HG02840 (cell line): Measurements from ENCODE around the gene CA12.
"Not testable (repeated sequence)": the region's sequence is repeated elsewhere in the genome, so short reads cannot be mapped to it uniquely, and the experiment has no call there.

Experiments used
- ATAC-seq: cut with Tn5 transposase; IDR thresholded peaks from one replicate; pipeline ENCODE4 v1.9.1; 2021; ENCODE audit warnings: mild to moderate bottlenecking, moderate library complexity, moderate number of reproducible peaks; ENCODE audit not compliant: unreplicated experiment, low FRiP score

CA12 gene

DNA sequence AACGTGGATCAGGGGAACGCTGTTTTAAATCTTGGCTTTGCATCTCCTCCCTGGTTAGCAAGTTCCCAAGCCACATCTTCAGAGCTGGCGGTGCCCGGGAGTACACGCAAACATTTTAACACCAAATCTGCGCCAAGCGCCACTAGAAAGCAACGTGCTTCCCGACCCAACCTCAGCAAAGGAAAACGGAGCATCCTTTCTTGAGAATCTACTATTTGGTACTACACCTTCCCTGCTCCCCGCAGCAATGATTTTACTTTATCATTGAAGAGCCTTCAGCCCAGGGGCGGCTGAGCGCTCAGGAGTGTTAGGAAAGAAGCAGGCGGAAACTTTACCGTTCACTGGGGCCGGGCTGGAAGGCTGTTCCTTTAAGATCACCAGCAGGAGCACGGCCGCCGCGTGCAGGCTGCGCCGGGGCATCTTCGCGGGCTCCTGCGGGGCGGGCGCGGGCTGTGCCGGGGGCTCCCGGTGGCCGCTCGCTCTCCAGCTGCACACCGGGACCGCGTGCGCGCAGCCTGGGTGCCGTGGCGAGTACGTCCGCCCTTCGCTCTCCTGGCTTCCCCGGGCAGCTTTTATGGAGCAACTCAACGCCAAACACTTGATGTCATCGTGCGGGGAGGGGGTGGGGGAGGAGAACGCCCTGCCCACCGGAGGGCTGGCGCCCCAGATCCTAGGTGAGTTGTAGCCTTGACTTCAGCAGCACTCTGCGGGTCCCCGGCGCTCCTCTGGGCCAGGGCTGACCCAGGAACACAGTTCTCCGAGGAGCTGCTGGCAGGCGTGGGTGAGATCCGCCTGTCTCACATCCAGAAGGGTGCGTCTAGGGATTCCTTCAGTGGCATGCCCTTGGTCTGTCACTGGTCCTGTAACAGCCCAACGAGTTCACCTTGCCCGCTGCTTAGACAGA is at the start of gene CA12:
Gene CA12 (minus strand): TSS at position 546 of the 904 bp plus-strand sequence. CDS start 126 bp downstream, at position 420.
- ATAC-seq: no peak

DNA sequence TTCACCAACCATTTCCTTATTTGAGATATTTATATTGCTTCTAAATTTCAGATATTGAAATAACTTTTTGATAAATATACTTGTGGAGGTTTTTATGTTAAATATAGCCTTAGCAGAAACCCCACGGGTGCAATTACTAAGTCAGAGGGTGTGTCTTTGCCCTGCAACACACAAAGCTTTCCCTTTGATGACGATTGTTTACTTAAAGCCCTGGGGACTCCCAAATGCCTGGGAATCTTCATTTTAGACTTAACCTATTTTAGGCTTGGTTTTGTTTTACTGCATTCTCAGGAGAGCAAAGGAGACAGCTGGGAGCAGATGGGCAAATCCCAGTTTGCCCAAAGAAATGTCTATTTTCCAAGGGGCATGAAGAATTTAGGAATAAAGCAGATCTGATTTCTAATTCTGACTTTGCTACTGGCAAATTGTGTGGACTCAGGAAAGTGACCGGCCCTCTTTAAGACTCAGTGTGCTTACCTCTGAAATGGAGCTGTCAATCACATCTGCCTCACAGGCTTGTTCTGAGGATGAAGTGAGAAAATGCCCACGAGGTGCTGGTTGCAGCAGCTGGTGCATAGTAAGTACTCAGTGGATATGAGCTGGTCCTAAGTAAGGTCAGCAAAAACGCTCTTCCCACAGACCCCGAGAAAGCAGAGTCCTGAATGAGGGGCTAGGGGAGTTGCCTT is 49.3 kb upstream of the CA12 start:
- no peak for ATAC-seq

DNA sequence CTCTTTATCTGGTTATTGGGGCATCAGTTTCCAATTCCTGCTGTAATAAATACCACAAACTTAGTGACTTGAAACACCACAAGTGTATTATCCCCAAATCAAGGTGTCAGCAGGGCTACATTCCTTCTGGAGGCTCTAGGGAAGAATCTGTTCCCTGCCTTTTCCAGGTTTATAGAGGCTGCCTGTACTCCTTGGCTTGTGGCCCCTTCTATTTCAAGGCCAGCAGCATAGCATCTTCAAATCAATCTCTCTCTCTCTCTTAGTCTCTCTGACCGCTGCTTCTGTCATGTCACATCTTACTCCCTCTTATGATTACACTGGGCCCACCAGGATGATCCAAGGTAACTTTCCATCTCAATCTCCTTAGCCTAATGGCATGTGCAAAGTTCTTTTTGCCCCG is 44.9 kb upstream of the CA12 start:
- no peak for ATAC-seq

DNA sequence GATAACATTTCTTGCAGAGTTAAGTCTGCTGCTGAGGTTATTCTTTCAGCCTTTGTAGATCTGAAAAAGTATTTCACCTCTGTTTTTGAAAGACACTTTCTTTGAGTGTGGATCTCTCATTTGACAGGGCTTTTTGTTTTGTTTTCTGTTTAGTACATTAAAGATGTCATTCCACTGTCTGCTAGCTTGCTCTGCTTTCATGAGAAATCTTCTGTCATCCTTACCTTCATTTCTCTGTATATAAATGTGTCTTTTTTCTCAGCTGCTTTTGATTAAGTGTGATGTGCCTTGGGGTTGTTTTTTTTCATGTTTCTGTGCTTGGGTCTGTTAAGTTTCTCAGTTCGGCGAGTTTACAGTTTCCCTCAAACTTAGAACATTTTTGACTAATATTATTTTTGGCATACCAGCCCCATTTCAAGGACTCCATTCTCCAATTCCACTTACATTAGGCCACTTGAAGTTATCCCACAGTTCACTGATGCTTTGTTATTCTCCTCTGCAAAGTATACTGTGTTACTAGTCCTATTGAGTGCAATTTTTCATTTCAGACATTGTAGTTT is 43.9 kb upstream of the CA12 start:
- ATAC-seq: no peak

DNA sequence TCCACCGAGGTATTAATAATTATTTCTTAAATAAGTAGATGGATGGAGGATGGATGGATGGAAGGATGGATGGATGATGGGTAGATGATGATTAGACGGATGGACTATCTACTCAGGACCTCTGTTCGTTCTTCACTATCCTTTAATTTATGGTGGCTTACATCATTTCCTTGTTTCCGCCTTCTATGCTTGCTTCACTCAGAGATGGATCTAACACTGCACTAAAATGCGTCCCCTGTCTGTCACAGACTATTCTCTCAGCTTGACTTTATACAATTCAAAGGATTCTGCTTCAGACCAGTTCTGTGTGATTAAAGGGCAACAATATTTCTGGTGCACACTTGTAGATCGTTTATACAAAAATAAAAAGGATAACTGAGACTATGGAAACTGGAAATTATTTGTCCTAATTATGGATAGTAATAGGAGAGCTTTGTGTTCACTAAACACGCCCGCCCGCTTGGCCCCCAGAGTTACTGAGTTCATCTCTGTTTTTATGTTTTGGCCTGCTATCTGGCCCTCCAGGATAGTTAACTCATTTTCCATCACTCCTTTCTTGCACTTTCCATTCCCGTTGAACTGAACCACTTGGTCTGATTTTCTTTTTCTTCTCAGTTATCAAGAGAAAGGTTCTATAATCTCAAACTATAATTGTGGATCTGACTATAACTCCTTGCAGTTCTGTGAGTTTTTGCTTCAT is 41.4 kb upstream of the CA12 start:
- ATAC-seq: no peak

DNA sequence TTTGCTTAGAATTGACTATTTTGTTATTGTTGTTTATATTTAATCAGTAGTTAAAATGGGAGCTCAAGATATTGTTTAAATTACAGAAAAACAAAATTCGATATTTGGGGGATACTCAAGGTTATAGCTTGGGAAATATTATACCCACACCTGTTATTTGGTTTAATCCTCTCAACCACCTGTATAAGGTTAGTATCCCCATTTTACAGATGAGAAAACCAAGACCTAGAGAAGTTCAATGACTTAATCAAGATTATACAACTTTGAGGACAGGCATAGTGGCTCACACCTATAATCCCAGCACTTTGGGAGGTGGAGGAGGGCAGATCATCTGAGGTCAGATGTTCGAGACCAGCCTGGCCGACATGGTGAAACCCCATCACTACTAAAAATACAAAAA is 39.8 kb upstream of the CA12 start:
- ATAC-seq: no peak

DNA sequence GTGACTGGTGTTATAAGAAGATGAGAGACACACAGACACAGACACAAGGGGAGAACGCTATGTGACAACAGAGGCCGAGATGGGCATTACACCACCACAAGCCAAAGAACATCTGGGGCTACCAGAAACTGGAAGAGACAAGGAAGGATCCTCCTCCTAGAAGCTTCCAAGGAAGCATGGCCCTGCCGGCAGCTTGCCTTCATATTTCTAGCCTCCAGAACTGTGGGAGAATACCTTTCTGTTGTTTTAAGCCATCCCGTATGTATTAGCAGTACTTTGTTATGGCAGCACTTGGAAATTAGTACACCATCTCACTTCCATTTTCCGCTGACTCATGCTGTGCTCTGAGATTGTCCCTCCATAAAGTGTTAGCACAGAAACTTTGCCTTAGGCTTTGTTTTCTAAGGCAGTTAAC is 38.7 kb upstream of the CA12 start:
- ATAC-seq: no peak

DNA sequence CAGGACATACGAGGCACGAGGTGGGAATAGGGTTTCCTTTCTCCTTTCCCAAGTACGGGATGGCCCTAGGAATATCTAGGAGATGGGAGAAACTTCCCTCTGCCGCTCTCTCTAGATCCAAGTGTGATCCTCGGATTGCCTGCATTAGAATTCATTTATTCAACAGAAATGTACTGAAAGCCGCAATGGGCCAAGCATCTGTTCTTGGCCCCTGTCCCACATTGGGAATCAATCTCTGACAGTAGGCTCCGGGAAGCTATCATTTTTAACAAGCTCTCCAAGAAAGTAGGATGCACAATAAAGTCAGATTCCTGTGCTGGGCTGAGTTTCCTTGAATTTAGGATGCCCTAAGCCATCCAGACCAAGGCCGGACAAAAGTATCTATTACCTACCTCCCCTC is 37.2 kb upstream of the CA12 start:
- ATAC-seq: no peak

DNA sequence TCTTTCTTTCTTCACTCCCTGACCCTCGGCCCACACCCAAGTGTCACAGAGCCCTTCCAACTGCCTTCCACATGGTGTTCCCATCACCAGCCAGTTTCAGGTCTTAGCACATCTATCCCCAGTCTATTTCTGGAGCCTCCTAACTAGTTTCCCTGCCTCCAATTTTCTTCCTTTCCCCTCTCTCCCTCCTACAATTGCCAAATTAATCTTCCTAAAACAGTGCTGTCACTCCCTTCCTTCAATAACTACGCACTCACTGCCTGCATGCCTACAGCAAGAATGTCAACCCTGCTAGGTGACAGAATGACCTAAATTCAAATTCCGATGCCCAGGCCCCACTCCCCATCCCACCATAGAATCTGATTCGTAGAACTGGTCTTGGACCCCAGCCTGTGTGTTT is 36.1 kb upstream of the CA12 start:
- no peak for ATAC-seq

DNA sequence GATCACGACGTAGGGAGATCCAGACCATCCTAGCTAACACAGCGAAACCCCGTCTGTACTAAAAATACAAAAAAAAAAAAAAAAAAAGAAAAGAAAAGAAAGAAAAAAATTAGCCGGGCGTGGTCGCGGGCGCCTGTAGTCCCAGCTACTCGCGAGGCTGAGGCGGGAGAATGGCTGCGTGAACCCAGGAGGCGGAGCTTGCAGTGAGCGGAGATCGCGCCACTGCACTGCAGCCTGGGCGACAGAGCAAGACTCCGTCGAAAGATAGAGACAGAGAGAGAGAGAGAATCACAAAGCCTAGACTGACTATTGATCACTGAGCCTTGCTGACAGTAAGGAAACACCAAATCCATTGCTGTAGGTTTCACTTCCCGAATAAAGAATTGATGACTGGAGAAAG is 35.6 kb upstream of the CA12 start:
- ATAC-seq: not testable (repeated sequence)

DNA sequence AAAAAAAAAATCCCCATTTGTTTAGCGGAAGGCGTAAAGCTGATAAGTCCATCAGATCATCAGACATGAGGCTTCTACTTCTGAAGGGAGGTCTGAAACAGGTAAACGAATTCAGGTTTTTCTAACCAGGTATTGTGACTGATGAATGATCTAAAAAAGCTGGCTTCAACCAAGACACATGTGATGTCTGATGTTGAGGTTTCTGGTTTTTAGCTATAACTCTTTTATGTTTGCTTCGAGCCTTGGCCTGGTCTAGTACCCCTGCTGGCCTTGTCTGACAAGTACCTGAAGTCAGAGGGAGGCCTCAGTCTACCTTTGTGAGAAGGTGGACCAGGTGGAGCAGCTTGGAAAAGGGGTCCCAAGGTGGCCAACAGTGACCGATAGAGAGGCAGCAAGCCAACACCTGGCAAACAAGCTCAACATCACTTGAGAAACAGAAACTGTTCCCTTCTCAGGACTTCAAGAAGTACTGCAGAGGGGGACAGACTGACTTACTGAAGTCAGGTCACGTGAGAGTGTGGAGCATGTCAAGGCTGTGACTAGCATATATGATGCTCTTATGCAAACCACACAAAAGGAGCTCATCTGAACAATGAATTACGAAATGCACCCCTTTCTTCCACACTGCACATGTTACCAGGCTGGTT is 33.0 kb upstream of the CA12 start:
- no peak for ATAC-seq

DNA sequence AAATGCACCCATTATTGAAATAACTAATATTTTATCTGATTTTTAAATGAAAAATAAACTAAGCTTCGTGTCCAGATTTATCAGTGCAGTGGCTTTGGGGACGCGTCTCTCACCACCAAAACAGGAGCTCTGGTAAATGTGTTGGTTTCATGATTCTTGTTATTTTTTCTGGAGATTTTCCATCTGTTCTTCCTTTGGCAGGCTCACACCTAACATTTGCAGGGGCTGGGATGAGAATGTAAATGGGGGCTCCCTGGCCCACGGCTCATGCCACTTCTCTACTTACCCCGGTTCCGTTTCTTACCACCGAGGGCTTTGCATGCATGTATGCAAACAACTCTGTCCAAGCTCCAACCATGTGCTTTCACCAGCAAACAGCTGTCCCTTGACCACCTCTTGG is 30.9 kb upstream of the CA12 start:
- no peak for ATAC-seq

DNA sequence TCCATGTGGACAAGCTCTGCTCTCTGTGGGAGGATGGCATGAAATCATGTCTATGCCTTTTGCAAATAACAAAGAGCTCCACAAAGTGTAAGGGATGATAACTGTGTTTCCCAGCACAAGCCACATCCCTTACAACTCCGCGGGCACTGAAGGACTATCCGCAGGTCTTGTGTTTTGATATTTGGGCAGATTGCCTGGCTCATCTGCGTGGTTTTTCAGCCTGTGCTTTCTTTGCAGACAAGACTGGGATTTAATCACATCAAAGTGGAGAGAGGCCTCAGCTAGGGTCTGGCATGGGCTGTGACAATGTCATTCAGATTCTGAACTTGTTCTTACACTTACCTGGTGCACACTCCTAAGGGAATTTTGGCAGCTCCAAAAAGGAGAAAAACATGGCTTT is 30.2 kb upstream of the CA12 start:
- ATAC-seq: no peak

DNA sequence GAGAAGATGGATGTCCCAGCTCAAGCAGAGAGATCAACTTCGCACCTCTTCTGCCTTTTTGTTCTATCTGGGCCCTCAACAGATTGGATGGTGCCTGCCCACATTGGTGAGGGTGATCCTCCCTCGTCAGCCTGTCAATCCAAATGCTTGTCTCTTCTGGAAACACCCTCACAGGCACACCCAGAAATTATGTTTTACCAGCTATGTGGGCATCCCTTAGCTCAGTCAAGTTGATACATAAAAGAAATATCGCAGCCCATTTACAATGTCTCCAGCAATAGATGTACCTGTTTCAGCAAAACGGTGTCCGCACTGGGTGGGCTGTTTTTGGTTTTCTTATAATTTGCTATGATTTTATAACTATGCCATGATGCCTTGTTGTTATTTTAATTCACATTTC is 27.5 kb upstream of the CA12 start:
- no peak for ATAC-seq

DNA sequence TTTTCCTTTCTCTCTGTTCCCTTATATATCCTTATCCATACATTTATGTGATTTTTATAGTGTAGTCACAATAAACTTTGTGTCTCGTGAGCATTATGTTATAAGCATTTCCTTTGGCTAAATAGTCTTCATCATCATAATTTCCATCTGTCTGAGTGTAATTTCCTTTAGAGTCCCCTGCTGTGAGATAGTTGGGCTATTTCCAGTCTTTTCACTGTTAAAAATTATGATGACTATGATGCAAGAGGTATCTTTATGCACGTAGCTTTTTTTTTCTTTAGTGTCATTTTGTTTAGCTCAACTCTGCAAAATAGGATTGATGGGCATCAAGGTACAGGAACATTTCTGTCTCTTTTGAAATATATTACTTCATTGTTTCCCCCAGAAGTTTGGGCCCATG is 26.9 kb upstream of the CA12 start:
- no peak for ATAC-seq

DNA sequence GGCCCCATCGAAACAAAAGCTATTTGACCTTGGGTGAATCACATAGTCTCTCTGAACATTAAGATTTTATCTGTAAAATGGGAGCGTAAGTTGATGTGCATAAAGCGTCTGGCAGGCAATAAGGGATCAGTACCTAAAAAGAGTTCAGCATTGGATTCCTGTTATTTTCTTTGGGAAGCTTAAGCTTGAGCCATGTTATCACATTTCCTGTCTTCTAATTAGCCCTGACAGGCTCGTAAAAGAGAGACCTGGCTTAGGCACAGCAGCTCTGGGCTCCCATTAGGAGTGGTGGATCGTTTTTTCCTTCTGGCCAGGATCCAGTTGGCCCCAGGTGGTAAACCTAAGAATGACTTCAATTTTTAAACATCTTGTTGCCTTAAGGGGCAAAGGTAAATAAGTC is 26.0 kb upstream of the CA12 start:
- no peak for ATAC-seq

DNA sequence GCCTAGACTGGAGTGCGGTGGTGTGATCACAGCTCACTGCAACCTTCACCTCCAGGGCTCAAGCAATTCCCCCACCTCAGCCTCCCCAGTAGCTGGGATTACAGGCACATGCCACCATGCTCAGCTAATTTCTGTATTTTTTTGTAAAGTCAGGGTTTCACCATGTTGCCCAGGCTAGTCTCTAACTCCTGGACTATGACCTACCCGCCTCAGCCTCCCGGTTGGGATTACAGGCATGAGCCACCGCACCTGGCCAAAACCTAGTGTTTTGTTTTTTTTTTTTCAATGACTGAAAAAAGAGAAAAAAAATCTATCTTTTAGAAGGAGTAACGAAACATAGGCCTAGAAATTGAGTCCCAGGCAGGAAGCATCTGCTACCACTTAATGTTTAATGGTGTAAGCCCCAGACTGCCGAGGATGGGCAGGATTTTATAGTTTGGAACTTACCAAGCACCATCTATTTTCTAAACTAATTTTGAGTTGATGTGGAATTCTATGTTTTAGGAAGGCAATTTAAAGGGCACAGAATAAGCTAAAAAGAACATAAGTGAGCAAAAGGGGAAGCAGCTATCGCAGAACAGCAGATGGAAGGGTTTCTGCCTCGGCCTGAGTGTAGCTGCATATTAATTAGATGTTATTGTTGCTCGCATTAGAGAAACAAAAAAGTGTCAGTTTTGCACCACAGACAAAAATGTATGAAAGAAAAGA is 24.2 kb upstream of the CA12 start:
- ATAC-seq: no peak

DNA sequence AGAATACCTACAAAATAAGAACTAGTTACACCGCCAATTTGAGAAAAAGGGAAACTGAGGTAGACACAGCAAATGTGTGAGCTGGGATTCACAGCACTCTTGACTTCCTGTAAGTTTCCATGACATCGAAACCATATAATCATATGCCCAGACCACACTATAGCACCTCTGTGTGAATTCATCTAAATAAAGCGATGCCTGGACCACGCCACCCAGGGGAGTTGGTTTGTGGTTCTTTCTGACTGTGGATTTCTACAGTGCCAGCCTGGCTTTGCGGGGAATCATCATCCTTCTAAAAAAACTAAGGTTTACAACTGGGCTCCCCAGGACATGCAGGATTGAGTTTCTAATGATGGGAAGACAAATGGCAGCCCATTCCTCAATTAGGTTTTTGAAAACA is 23.5 kb upstream of the CA12 start:
- ATAC-seq: no peak

DNA sequence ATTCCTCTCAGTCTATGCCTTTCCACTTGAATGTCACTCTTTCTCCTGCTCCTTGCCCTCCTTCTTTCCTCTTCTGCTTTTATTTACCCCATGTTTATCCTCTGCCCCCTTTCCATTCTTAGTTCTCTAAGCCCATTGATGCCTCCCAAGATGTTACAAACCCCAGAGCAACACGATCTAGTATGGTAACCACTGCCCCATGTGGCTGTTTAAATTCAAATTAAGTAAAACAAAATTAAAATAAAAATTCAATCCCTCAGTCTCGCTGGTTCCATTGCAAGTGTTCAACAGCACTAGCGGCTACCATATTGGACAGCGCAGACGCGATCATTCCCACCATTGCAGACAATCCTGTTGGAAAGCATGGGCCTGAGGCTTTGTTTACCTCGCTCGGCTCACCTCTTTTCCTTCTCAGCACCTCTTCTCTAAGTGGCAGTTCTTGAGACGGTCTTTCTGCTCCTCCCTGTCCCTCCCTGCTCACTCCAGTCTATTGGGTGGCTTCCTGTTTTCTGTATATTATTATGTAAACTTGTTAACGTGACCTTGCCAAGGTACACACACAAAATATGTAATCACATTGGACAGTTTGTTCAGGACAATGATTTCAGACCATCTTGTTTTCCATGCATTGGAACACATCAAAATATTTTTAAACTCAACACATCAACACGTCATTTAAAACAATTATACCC is 21.8 kb upstream of the CA12 start:
- no peak for ATAC-seq
